A549 (cell line): ENCODE results near the gene CHMP4A. TPM values are rescaled to one million over a fixed set of nuclear protein-coding genes. Genes with fewer than 3 reads are reported as not detected.
"Not testable (repeated sequence)": the region's sequence is repeated elsewhere in the genome, so short reads cannot be mapped to it uniquely, and the experiment has no call there.

Source experiments
- ATAC-seq, 2 experiments: fragments of 200-7000 bp in 1 of 2; fragments of >200 bp in 1 of 2; cut with Nextera tagmentation in 1 of 2; cut with Tn5 transposase in 1 of 2; 3 replicates each; pipeline versions ENCODE4 v1.8.0 to v1.9.1; 2018 to 2020; ENCODE audit warnings: mild to moderate bottlenecking in 1 of 2, moderate library complexity in 1 of 2
- CTCF ChIA-PET: fragments of 300-600 bp; sonication (Branson Sonifier 250); formaldehyde crosslinking; extraction: SDS; loops from one replicate; lab custom pipeline; 2021; ENCODE audit warnings: antibody characterized with exemption, inconsistent platforms; lab: Yijun Ruan, JAX
- POLR2A ChIA-PET: fragments of 350-600 bp; formaldehyde crosslinking; extraction: SDS; loops from one replicate; lab custom pipeline; 2021; ENCODE audit warnings: antibody characterized with exemption, inconsistent platforms; lab: Yijun Ruan, JAX
- DNase-seq, 2 experiments: peaks; one replicate each; pipeline versions ENCODE4 v3.0.0 to v3.0.0-alpha.2; 2011 to 2016; ENCODE audit warnings: low read depth in 1 of 2, low spot score in 1 of 2
- FAIRE-seq: peaks from 2 replicates; lab custom pipeline; 2011; peaks lifted over from hg19 to GRCh38; lab: Jason Lieb, UNC
- H3K27ac ChIP-seq, 2 experiments: fragments of >200 bp; sonication (Bioruptor Twin); formaldehyde crosslinking; 3 replicates each; pipeline ENCODE4 v1.5.1; 2016 to 2017
- H3K4me1 ChIP-seq: fragments of >200 bp; sonication (Bioruptor Twin); formaldehyde crosslinking; 3 replicates; pipeline ENCODE4 v1.6.1; 2016
- H3K4me2 ChIP-seq: fragments of >200 bp; sonication (Bioruptor Twin); formaldehyde crosslinking; 3 replicates; pipeline ENCODE4 v1.6.1; 2016
- H3K4me3 ChIP-seq: fragments of >200 bp; sonication (Bioruptor Twin); formaldehyde crosslinking; 3 replicates; pipeline ENCODE4 v1.5.1; 2016
- H3K9me3 ChIP-seq: fragments of >200 bp; sonication (Bioruptor Twin); formaldehyde crosslinking; 3 replicates; pipeline ENCODE4 v1.6.1; 2016
- CBX2 ChIP-seq: fragments of 200-600 bp; sonication (generic); IDR thresholded peaks from 2 replicates; pipeline ENCODE4 v1.6.1; 2016; ENCODE audit warnings: low read depth, mild to moderate bottlenecking, borderline replicate concordance
- CHD4 ChIP-seq: fragments of 200-600 bp; sonication (generic); IDR thresholded peaks from 2 replicates; pipeline ENCODE4 v1.6.1; 2016; ENCODE audit warnings: antibody characterized with exemption, mild to moderate bottlenecking, borderline replicate concordance
- E2F6 ChIP-seq: IDR thresholded peaks from 2 replicates; pipeline ENCODE4 v1.6.1; 2012; ENCODE audit warnings: low read depth, borderline replicate concordance
- ELK1 ChIP-seq: fragments of 150-350 bp; IDR thresholded peaks from 2 replicates; pipeline ENCODE4 v1.6.1; 2014; ENCODE audit warnings: low read depth, mild to moderate bottlenecking, low read length
- FOSB ChIP-seq: fragments of 250-450 bp; sonication (Bioruptor Pico); IDR thresholded peaks from 2 replicates; pipeline ENCODE4 v1.5.0; 2020; ENCODE audit warnings: mild to moderate bottlenecking, moderate library complexity
- GATA3 ChIP-seq: IDR thresholded peaks from 2 replicates; pipeline ENCODE4 v1.6.1; 2012; ENCODE audit warnings: borderline replicate concordance
- HOXA7 ChIP-seq: fragments of 250-450 bp; sonication (Bioruptor Pico); IDR thresholded peaks from 2 replicates; pipeline ENCODE4 v1.5.0; 2020; ENCODE audit warnings: mild to moderate bottlenecking, moderate library complexity
- HOXB13 ChIP-seq: fragments of 250-450 bp; sonication (Bioruptor Pico); IDR thresholded peaks from 2 replicates; pipeline ENCODE4 v1.5.0; 2020; ENCODE audit warnings: low read depth, mild to moderate bottlenecking, moderate library complexity
- JUN ChIP-seq, 2 experiments: fragments of >200 bp; sonication (Bioruptor Twin); formaldehyde crosslinking; IDR thresholded peaks; 2 replicates in 1 of 2; 3 replicates in 1 of 2; pipeline ENCODE4 v1.6.1; 2016 to 2017
- MAX ChIP-seq: IDR thresholded peaks from 2 replicates; pipeline ENCODE4 v1.6.1; 2012
- NPAS2 ChIP-seq: fragments of 250-450 bp; sonication (Bioruptor Pico); IDR thresholded peaks from 2 replicates; pipeline ENCODE4 v1.8.0; 2022; ENCODE audit warnings: mild to moderate bottlenecking, moderate library complexity, borderline replicate concordance
- PBX3 ChIP-seq: IDR thresholded peaks from 2 replicates; pipeline ENCODE4 v1.6.1; 2012
- PHF8 ChIP-seq: fragments of 200-600 bp; sonication (generic); IDR thresholded peaks from 2 replicates; pipeline ENCODE4 v1.6.1; 2016; ENCODE audit warnings: low read depth, mild to moderate bottlenecking, antibody characterized with exemption, moderate library complexity, borderline replicate concordance
- POLR2A ChIP-seq: IDR thresholded peaks from 2 replicates; pipeline ENCODE4 v1.6.1; 2012; ENCODE audit warnings: mild to moderate bottlenecking, low read length
- RAD21 ChIP-seq, 2 experiments: fragments of >200 bp in 1 of 2; sonication (Bioruptor Twin) in 1 of 2; formaldehyde crosslinking in 1 of 2; IDR thresholded peaks in 1 of 2; conservative IDR thresholded peaks in 1 of 2; 2 replicates in 1 of 2; 3 replicates in 1 of 2; pipeline ENCODE4 v1.6.1; 2012 to 2018; ENCODE audit warnings: inconsistent platforms in 1 of 2
- RARB ChIP-seq: fragments of 250-450 bp; sonication (Bioruptor Pico); IDR thresholded peaks from 2 replicates; pipeline ENCODE4 v1.8.0; 2021; ENCODE audit warnings: mild to moderate bottlenecking, moderate library complexity
- RFX5 ChIP-seq: fragments of 450-650 bp; IDR thresholded peaks from 2 replicates; pipeline ENCODE4 v1.7.1; 2014; ENCODE audit warnings: antibody characterized with exemption, mild to moderate bottlenecking, moderate library complexity
- RNF2 ChIP-seq: fragments of 200-600 bp; sonication (generic); IDR thresholded peaks from 2 replicates; pipeline ENCODE4 v1.6.1; 2016; ENCODE audit warnings: low read depth, mild to moderate bottlenecking, antibody characterized with exemption, moderate library complexity, borderline replicate concordance
- TP53 ChIP-seq: fragments of 250-450 bp; sonication (Bioruptor Pico); IDR thresholded peaks from 2 replicates; pipeline ENCODE4 v1.5.0; 2021; ENCODE audit warnings: mild to moderate bottlenecking, moderate library complexity
- ZC3H11A ChIP-seq: fragments of 450-650 bp; IDR thresholded peaks from 2 replicates; pipeline ENCODE4 v1.6.1; 2014; ENCODE audit warnings: antibody characterized with exemption, mild to moderate bottlenecking
- WGBS: methylation state at CpG from one replicate; pipeline ENCODE4 v1.1.6; 2017; ENCODE audit errors: missing lambda C conversion rate; 5-methylcytosine and 5-hydroxymethylcytosine counted together
- polyA plus RNA-seq, 4 experiments: library from polyadenylated mRNA; depleted of rRNA in 3 of 4; stranded (reverse); fragments of >200 nt; fragmentation: RNase III in 1 of 4; extraction: RNeasy Plus Mini Kit Qiagen cat#74134 plus additional on column Dnase treatment in 1 of 4; gene quantifications; 2 replicates in 3 of 4; 3 replicates in 1 of 4; pipeline ENCODE4 v1.2.3, GENCODE V29; 2011 to 2017

CHMP4A gene
- polyA plus RNA-seq, 2 of the 4 experiments (the other 2 are of a cell fraction), result 102 to 112 TPM

GRCh38 chr14:24247422-24247821, 34.1 kb upstream of the CHMP4A start:
- ChIA-PET CTCF (interaction anchor here (0.9 to 21.7 kb wide), 5 partner anchors 15 to 184 kb away, joined by 3 to 601 read pairs (median 3); partner anchors contain the start of genes CIDEB, DHRS1, LTB4R and LTB4R2), POLR2A (interaction anchor here (3.9 kb wide), 1 partner anchor 24 kb away, joined by 15 read pairs; the partner anchor contains the start of gene RABGGTA)
- H3K4me3 ChIP-seq, result no peak overlapping the region
- no peaks in the 10 kb centered on the region for H3K9me3 ChIP-seq
- DNase-seq, result no peak
- peaks cover 11% of the 10 kb centered on the region for H3K4me1 ChIP-seq
- no peak for ATAC-seq
- WGBS, result 59% methylated on average over 7 of the region's 7 CpGs
- TF ChIP-seq TP53 (no peak), GATA3 (no peak), PBX3 (no peak), FOSB (CRISPR knock-in tag) (no peak), HOXA7 (CRISPR knock-in tag) (no peak), POLR2A (no peak), E2F6 (no peak), CBX2 (no peak), RAD21 (conservative IDR thresholded peaks at IDR 0.05 in 1 of 2, IDR thresholded peaks at IDR 0.05 in 1 of 2) (no peak), HOXB13 (CRISPR knock-in tag) (no peak), MAX (no peak), ELK1 (no peak), RFX5 (no peak), JUN (IDR thresholded peaks at IDR 0.05) (no peak), PHF8 (no peak)
- no peak for FAIRE-seq
- H3K4me2 ChIP-seq, result no peak overlapping the region
- H3K27ac ChIP-seq, result no peak overlapping the region

GRCh38 chr14:24246765-24247212, 33.5 kb upstream of the CHMP4A start:
- no peak for ATAC-seq
- H3K9me3 ChIP-seq, result no peaks in the 10 kb centered on the region
- no peak for TF ChIP-seq CBX2
- TF ChIP-seq RARB (CRISPR knock-in tag), result no peak
- TF ChIP-seq PBX3, result no peak
- no peak for TF ChIP-seq RFX5
- no peak for TF ChIP-seq MAX
- no peak for TF ChIP-seq NPAS2 (CRISPR knock-in tag)
- no peak for TF ChIP-seq CHD4
- no peak for TF ChIP-seq RNF2
- no peak for TF ChIP-seq ZC3H11A
- no peak for TF ChIP-seq PHF8
- peaks cover 6% of the 10 kb centered on the region for H3K4me1 ChIP-seq
- ChIA-PET POLR2A (interaction anchor here (3.9 kb wide), 1 partner anchor 24 kb away, joined by 15 read pairs; the partner anchor contains the start of gene RABGGTA), CTCF (interaction anchor here (0.7 to 21.7 kb wide), 6 partner anchors 11 to 185 kb away, joined by 3 to 601 read pairs (median 3); partner anchors contain the start of genes CIDEB, DHRS1, LTB4R and LTB4R2)
- H3K4me2 ChIP-seq, result no peak overlapping the region
- no peak overlapping the region for H3K4me3 ChIP-seq
- no peak overlapping the region for H3K27ac ChIP-seq
- WGBS, result 59% methylated on average over 3 of the region's 3 CpGs
- DNase-seq, result no peak
- FAIRE-seq, result no peak

GRCh38 chr14:24245350-24245749, 32.1 kb upstream of the CHMP4A start:
- ChIA-PET CTCF (interaction anchor here (0.6 to 21.7 kb wide), 6 partner anchors 10 to 186 kb away, joined by 3 to 601 read pairs (median 4); partner anchors contain the start of genes CIDEB, DHRS1, LTB4R and LTB4R2), POLR2A (interaction anchor here (3.9 kb wide), 1 partner anchor 26 kb away, joined by 15 read pairs; the partner anchor contains the start of gene RABGGTA)
- peaks cover 11% of the 10 kb centered on the region for H3K4me1 ChIP-seq
- H3K4me2 ChIP-seq, H3K27ac ChIP-seq, ATAC-seq, H3K9me3 ChIP-seq, H3K4me3 ChIP-seq, FAIRE-seq, DNase-seq: not testable (repeated sequence)
- WGBS, result 88% methylated on average over 11 of the region's 11 CpGs
